Measurements from ENCODE around the gene PEX11B. TPM values are rescaled to one million over a fixed set of nuclear protein-coding genes. Genes with fewer than 3 reads are reported as not detected.

Gene PEX11B
- total and polyA plus RNA-seq, 2 of the 8 experiments (the other 6 are each of a cell fraction or from before 2014, with no cell fraction given), result 9.1 to 15.1 TPM

DNA sequence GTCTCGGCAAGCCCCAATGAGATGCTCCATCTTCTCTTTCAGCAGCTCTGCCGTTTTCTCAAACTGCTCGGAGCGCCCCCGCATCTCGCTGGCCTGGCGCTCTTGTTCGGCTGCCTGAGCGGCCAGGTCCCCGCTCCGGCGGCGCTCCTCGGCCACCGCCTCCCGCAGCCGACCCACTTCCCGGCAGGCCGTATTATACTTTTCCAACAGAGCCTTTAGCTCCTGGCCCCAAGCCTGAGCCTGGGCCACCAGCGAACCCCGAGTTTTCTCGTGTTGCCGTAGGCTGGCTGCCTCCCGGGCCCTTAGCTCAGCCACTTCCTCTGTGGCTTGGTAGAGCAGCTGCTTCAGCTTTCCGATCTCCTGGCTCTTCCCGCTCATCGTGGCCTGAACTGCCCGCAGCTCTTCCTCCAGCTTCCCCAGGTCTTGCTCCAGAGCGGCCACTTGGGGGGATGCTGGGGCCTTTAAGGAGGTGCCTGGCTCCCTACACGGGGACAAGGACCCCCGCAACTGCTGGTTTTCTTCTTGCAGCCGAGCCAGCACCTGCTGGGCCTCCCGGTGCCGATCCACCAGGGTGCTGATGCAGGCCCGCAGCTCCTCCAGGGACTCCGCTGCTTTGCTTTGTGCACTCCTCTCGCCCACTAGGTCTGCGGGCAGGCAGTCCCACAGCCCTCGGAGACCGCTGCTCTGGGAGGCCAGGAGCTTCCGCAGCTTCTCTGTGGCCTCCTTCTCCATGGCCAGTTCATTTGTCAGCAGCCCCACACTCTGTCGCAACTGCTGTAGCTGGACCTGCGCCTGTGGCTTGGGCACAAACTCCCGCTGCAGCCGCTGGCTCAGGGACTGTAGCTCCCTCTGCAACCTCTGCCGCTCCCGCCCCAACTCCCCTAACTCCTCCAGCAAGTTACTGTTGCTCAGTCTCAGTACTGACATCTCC lies 46.3 kb downstream of the PEX11B start (continued):
- TF ChIP-seq SIX5 (IDR thresholded peaks at IDR 0.05; ENCODE audit: low read depth, low read length) (no peak), RAD21 (IDR thresholded peaks at IDR 0.05 in 1 of 2, conservative IDR thresholded peaks at IDR 0.05 in 1 of 2; ENCODE audit: low read depth in 2 of 2, low read length in 2 of 2) (no peak), CEBPB (IDR thresholded peaks at IDR 0.05; ENCODE audit: low read depth, low read length) (peak; percentile 67), RXRA (IDR thresholded peaks at IDR 0.05; ENCODE audit: insufficient read depth, low read depth, low read length) (no peak), SIRT6 (IDR thresholded peaks at IDR 0.05; ENCODE audit: low read length) (no peak)
